WTC11 (cell line): ENCODE data around the gene NRXN3. TPM values are rescaled to one million over a fixed set of nuclear protein-coding genes. Genes with fewer than 3 reads are reported as not detected.

ENCODE experiments used
- ATAC-seq: fragments of 200-7000 bp; cut with Tn5 transposase; 2 replicates; pipeline ENCODE4 v1.10.0; 2021; ENCODE audit warnings: mild to moderate bottlenecking, moderate library complexity
- Bru-seq: library from RNA; stranded (reverse); fragments of 400-500 nt; gene quantifications from one replicate; lab custom pipeline; 2021; lab: Mats Ljungman, UMichigan
- CTCF ChIA-PET: fragments of 300-600 bp; sonication (Branson Sonifier 250); formaldehyde crosslinking; loops from one replicate; lab custom pipeline; 2021; ENCODE audit warnings: antibody characterized with exemption; lab: Charles Lee
- POLR2A ChIA-PET: fragments of 350-600 bp; sonication (Branson Sonifier 250); formaldehyde crosslinking; loops from one replicate; lab custom pipeline; 2021; ENCODE audit warnings: antibody characterized with exemption; lab: Charles Lee
- DNase-seq: peaks from one replicate; pipeline ENCODE4 v3.0.0; 2021; ENCODE audit warnings: low spot score
- H3K27ac Mint-ChIP-seq: 2 replicates; pipeline ENCODE4 v1.8.0; 2021; ENCODE audit warnings: mixed read lengths
- H3K27me3 Mint-ChIP-seq: 2 replicates; pipeline ENCODE4 v1.8.0; 2021; ENCODE audit warnings: low read depth, mild to moderate bottlenecking, moderate library complexity, mixed read lengths
- H3K36me3 Mint-ChIP-seq: 2 replicates; pipeline ENCODE4 v1.8.0; 2021; ENCODE audit warnings: mixed read lengths
- H3K4me1 Mint-ChIP-seq: 2 replicates; pipeline ENCODE4 v1.8.0; 2022; ENCODE audit warnings: mixed read lengths
- H3K4me3 Mint-ChIP-seq: 2 replicates; pipeline ENCODE4 v1.8.0; 2021; ENCODE audit warnings: mild to moderate bottlenecking, moderate library complexity, mixed read lengths
- H3K9me3 Mint-ChIP-seq: 2 replicates; pipeline ENCODE4 v1.8.0; 2021; ENCODE audit warnings: mixed read lengths
- AFF4 ChIP-seq: sonication (generic); formaldehyde crosslinking; IDR thresholded peaks from 2 replicates; pipeline ENCODE4 v1.8.1; 2023; ENCODE audit warnings: mild to moderate bottlenecking, missing genetic modification reagents, borderline replicate concordance
- E2F1 ChIP-seq: sonication (generic); formaldehyde crosslinking; IDR thresholded peaks from 2 replicates; pipeline ENCODE4 v1.8.0; 2022; ENCODE audit warnings: mild to moderate bottlenecking, missing genetic modification reagents
- E2F4 ChIP-seq: sonication (generic); formaldehyde crosslinking; IDR thresholded peaks from 2 replicates; pipeline ENCODE4 v1.8.1; 2022; ENCODE audit warnings: low read depth, mild to moderate bottlenecking, moderate library complexity, missing genetic modification reagents, borderline replicate concordance
- EMX1 ChIP-seq: fragments of 250-450 bp; sonication (Bioruptor Pico); IDR thresholded peaks from 2 replicates; pipeline ENCODE4 v1.8.0; 2021; ENCODE audit warnings: mild to moderate bottlenecking
- ERG ChIP-seq: fragments of 250-450 bp; sonication (Bioruptor Pico); IDR thresholded peaks from 2 replicates; pipeline ENCODE4 v1.8.0; 2021; ENCODE audit warnings: mild to moderate bottlenecking
- IRF2 ChIP-seq: sonication (generic); formaldehyde crosslinking; IDR thresholded peaks from 2 replicates; pipeline ENCODE4 v1.8.0; 2022; ENCODE audit warnings: low read depth, missing genetic modification reagents, borderline replicate concordance
- MAX ChIP-seq: sonication (generic); formaldehyde crosslinking; IDR thresholded peaks from 2 replicates; pipeline ENCODE4 v1.8.0; 2022; ENCODE audit warnings: mild to moderate bottlenecking, missing genetic modification reagents
- NR1H2 ChIP-seq: sonication (generic); formaldehyde crosslinking; IDR thresholded peaks from 2 replicates; pipeline ENCODE4 v1.9.0; 2021; ENCODE audit warnings: mild to moderate bottlenecking, moderate library complexity, missing genetic modification reagents
- OVOL2 ChIP-seq: fragments of 250-450 bp; sonication (Bioruptor Pico); IDR thresholded peaks from 2 replicates; pipeline ENCODE4 v1.9.0; 2021; ENCODE audit warnings: mild to moderate bottlenecking, borderline replicate concordance
- PREB ChIP-seq: sonication (generic); formaldehyde crosslinking; IDR thresholded peaks from 2 replicates; pipeline ENCODE4 v1.8.1; 2022; ENCODE audit warnings: mild to moderate bottlenecking, missing genetic modification reagents, moderate library complexity, borderline replicate concordance
- SMAD4 ChIP-seq: sonication (generic); formaldehyde crosslinking; IDR thresholded peaks from 2 replicates; pipeline ENCODE4 v1.8.0; 2022; ENCODE audit warnings: mild to moderate bottlenecking, missing genetic modification reagents
- SP1 ChIP-seq: sonication (generic); formaldehyde crosslinking; conservative IDR thresholded peaks from 2 replicates; pipeline ENCODE4 v1.8.1; 2022; ENCODE audit warnings: missing genetic modification reagents
- ZNF396 ChIP-seq: fragments of 250-450 bp; sonication (Bioruptor Pico); IDR thresholded peaks from 2 replicates; pipeline ENCODE4 v1.8.0; 2021; ENCODE audit warnings: mild to moderate bottlenecking, moderate library complexity, borderline replicate concordance
- ZNF416 ChIP-seq: fragments of 250-450 bp; sonication (Bioruptor Pico); IDR thresholded peaks from 2 replicates; pipeline ENCODE4 v1.9.0; 2021; ENCODE audit warnings: mild to moderate bottlenecking, inconsistent platforms
- ZNF512 ChIP-seq: sonication (generic); formaldehyde crosslinking; IDR thresholded peaks from 2 replicates; pipeline ENCODE4 v1.8.1; 2022; ENCODE audit warnings: missing genetic modification reagents, borderline replicate concordance
- long read RNA-seq, 3 experiments: library from RNA in 1 of 3; library from capped mRNA in 1 of 3; library from polyadenylated mRNA in 1 of 3; unstranded in 2 of 3; stranded (forward) in 1 of 3; transcript quantifications; one replicate each; pipeline ENCODE4 v2.0.0, GENCODE V29; 2021
- total RNA-seq: library from RNA; stranded (reverse); gene quantifications from 3 replicates; pipeline ENCODE4 v1.2.3, GENCODE V29; 2021

Gene NRXN3
- total RNA-seq (2.5 to 3.0 TPM (median 2.9 TPM) in 3 replicates), Bru-seq, nascent RNA (percentile 37 among the genes with signal in this experiment)
- long read RNA-seq, experiment 1, partial matches to known transcripts: 1 of 15 reads
- long read RNA-seq, experiment 1, other reads (novel, unspliced or antisense): 11 of 15 reads
- long read RNA-seq, experiment 2, partial matches to known transcripts: 1 of 4 reads
- long read RNA-seq, experiment 2, other reads (novel, unspliced or antisense): 3 of 4 reads
- long read RNA-seq, experiment 3, partial matches to known transcripts: 1 of 4 reads
- long read RNA-seq, experiment 3, other reads (novel, unspliced or antisense): 3 of 4 reads

- Mint-ChIP-seq H3K27ac (peak within 1 kb of the TSS; percentile 82), H3K4me1 (peaks cover 27% of the 10 kb centered on the region), H3K4me3 (peak within 1 kb of the TSS; percentile 80), H3K36me3 (no peaks in the 10 kb centered on the region), H3K9me3 (no peaks in the 10 kb centered on the region), H3K27me3 (no peaks in the 10 kb centered on the region)
- TF ChIP-seq SMAD4 (CRISPR knock-in tag) (no peak), SP1 (CRISPR knock-in tag) (peak; percentile 46), MAX (CRISPR knock-in tag) (peak; percentile 27; the same call in 1 of the 2 replicates), ZNF512 (no peak), EMX1 (CRISPR knock-in tag) (0 out of 2 replicates have a peak, but pooled peaks have one; percentile 27)
- POLR2A ChIA-PET: interaction anchor here (1.2 kb wide), 1 partner anchor 396 kb away, joined by 3 read pairs; no protein-coding TSS in a partner anchor
- ATAC-seq: peak; percentile 100
- peak; percentile 76 for DNase-seq
- CTCF ChIA-PET: interaction anchor here (3.7 kb wide), 1 partner anchor 396 kb away, joined by 19 read pairs; no protein-coding TSS in a partner anchor
Observed at GRCh38 chr14:78170203-78170602, at the start of gene NRXN3. Gene NRXN3 (plus strand): TSS chr14:78170373. CDS start chr14:78243094, 72,721 bp downstream.

GRCh38 chr14:78122436-78122835 is 47.7 kb upstream of the NRXN3 start:
- no peak overlapping the region for H3K4me3 Mint-ChIP-seq
- ChIA-PET POLR2A (no interaction called here), CTCF (interaction anchor here (1.1 kb wide), 1 partner anchor 261 kb away, joined by 3 read pairs; no protein-coding TSS in a partner anchor)
- peaks cover 25% of the 10 kb centered on the region for H3K9me3 Mint-ChIP-seq
- TF ChIP-seq OVOL2 (CRISPR knock-in tag) (no peak), PREB (CRISPR knock-in tag) (no peak), E2F1 (no peak), E2F4 (no peak), SMAD4 (CRISPR knock-in tag) (no peak)
- no peaks in the 10 kb centered on the region for H3K27me3 Mint-ChIP-seq
- no peak for ATAC-seq
- H3K27ac Mint-ChIP-seq: no peak overlapping the region
- peaks cover 18% of the 10 kb centered on the region for H3K4me1 Mint-ChIP-seq
- H3K36me3 Mint-ChIP-seq: peaks cover 3% of the 10 kb centered on the region; the same call in 1 of the 2 replicates
- no peak for DNase-seq

- ChIA-PET POLR2A (no interaction called here), CTCF (no interaction called here)
- TF ChIP-seq ERG (CRISPR knock-in tag) (no peak), AFF4 (CRISPR knock-in tag) (no peak), IRF2 (CRISPR knock-in tag) (no peak), NR1H2 (CRISPR knock-in tag) (no peak), ZNF416 (CRISPR knock-in tag) (no peak), EMX1 (CRISPR knock-in tag) (no peak), ZNF396 (no peak)
- peaks cover 22% of the 10 kb centered on the region for H3K4me1 Mint-ChIP-seq
- no peak overlapping the region for H3K27ac Mint-ChIP-seq
- H3K4me3 Mint-ChIP-seq: no peak overlapping the region
- no peaks in the 10 kb centered on the region for H3K27me3 Mint-ChIP-seq
- DNase-seq: no peak
- H3K9me3 Mint-ChIP-seq: peaks cover 13% of the 10 kb centered on the region
- ATAC-seq: no peak
- H3K36me3 Mint-ChIP-seq: no peaks in the 10 kb centered on the region
Observed at GRCh38 chr14:78123650-78124253, 46.4 kb upstream of the NRXN3 start.
